B cell (primary cell): ENCODE measurements around the gene RMDN2.

Source experiments
- EZH2 ChIP-seq: IDR thresholded peaks from 2 replicates; pipeline ENCODE4 v1.6.1; 2012; ENCODE audit warnings: borderline replicate concordance, low read depth, mild to moderate bottlenecking, moderate library complexity, low read length; ENCODE audit not compliant: insufficient read depth, poor library complexity, severe bottlenecking
- TF ChIP-seq, protein P1 (sequence below): fragments of 200-600 bp; IDR thresholded peaks from one replicate; pipeline ENCODE4 v1.8.0; 2022; ENCODE audit warnings: antibody characterized with exemption, mild to moderate bottlenecking

DNA sequence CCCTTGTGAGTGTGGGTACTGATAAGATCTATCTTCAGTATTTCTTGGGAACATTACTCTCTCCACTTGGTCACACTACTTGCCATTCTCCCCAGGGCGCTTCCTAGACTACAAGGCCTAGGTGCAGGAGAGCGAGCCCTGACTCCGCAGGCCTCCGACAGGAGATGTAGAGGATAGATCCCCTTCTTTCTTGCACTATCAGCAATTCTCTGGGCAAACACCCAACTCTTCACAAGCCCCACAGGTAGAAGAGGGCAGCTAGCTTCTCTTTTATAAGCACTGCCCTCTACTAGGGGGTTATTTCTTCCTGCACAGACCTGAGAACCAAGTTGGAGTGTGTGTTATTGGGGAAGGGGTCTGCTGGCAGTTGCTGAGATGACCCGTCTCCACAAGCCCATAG, 10.7 kb upstream of the RMDN2 start:
- TF ChIP-seq EZH2: no peak
- TF ChIP-seq, protein P1, sequence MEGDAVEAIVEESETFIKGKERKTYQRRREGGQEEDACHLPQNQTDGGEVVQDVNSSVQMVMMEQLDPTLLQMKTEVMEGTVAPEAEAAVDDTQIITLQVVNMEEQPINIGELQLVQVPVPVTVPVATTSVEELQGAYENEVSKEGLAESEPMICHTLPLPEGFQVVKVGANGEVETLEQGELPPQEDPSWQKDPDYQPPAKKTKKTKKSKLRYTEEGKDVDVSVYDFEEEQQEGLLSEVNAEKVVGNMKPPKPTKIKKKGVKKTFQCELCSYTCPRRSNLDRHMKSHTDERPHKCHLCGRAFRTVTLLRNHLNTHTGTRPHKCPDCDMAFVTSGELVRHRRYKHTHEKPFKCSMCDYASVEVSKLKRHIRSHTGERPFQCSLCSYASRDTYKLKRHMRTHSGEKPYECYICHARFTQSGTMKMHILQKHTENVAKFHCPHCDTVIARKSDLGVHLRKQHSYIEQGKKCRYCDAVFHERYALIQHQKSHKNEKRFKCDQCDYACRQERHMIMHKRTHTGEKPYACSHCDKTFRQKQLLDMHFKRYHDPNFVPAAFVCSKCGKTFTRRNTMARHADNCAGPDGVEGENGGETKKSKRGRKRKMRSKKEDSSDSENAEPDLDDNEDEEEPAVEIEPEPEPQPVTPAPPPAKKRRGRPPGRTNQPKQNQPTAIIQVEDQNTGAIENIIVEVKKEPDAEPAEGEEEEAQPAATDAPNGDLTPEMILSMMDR: no peak
